Activated naive CD4-positive, alpha-beta T cell (primary cell): Measurements from ENCODE around the gene STK16.

Experiments used
- DNase-seq, 4 experiments: peaks; one replicate each; lab custom pipeline; 2025; lab: John Stamatoyannopoulos, UW

The STK16 gene

GRCh38 chr2:219289195-219289536 is 43.9 kb downstream of the STK16 start:
- DNase-seq, result no peak

GRCh38 chr2:219289537-219290361 is 44.5 kb downstream of the STK16 start:
- DNase-seq, result no peak

DNA sequence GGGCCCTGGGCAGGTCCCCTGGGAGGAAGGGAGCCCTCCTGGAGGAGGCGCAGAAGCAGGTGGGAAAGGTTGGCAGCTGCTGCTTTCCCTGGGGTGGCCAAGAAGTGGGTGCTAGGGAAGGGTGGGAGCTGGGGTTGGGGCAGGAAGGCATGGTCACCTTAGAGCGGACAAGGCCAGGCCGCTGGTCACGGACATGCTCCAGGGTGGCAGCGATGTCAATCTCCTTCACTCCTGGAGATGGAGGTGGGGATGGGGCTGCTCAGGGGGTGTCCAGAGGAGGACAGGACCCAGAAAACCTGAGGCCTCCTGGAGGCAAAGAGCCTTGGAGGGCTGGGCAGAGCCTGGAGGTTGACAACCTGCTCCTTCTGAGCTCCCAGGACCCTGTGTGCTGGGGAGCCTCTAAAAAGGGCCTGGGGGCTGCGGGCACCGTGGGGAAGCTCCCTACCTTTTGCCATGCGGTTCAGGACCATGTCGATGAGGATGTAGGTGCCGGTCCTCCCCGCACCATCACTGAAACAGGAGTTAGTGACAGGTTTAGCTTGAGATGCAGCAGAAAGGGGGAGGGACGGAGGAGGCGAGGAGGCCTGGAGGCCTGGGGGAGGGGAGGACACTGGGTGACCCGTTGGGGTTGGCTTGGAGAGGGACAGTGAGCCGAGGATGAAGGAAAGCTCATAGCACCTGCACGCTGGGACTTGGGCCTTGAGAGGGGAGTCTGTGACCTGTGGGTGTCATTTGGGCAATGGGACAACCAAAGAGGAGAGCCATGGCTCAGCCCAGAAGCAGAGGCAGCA is 45.3 kb downstream of the STK16 start:
- DNase-seq, result no peak

DNA sequence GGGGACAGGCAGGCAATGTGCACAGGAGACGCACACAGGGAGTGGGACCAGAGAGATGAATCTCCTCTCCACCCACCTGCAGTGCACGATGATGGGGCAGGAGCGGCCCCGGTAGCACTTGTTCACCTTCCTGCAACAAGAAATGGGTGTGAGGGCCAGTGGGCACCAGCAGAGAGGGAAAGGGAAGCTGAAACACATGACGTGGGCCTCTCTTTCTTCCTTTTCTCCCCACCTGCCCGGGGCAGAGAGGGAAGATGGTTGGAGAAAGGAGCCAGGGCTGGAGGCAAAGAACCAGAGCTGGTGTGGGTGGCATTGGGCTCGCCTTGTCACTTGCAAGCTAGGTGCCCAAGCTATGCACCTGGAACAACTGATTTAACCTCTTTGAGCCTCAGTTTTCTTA is 46.1 kb downstream of the STK16 start:
- DNase-seq, result no peak

GRCh38 chr2:219291910-219292490 is 46.7 kb downstream of the STK16 start:
- DNase-seq, result no peak

GRCh38 chr2:219292616-219293015 is 47.3 kb downstream of the STK16 start:
- no peak for DNase-seq

DNA sequence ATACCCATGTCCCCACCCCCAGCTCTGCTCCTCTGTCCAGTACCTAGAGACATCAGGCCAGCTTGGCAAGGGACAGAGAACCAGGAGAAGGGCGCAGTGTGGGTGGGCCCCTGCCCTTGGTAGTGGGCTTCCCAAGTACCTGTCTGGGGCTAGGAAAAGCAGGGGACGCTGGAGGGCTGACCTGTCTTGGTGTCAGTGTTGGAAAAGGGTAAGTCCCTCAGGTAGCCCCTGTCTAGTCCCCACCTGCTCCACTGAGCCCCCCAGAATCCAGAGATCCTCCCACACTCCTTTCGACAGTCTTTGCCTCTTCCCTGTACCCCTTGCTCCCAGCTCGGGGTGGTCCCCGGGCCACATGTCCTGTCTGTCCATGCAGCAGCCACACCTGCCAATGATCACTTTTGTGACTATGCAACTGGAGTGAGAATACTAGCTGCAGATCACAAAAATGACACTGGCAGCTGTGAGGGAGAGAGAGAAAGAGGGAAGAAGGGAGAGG is 48.5 kb downstream of the STK16 start:
- DNase-seq, result no peak

DNA sequence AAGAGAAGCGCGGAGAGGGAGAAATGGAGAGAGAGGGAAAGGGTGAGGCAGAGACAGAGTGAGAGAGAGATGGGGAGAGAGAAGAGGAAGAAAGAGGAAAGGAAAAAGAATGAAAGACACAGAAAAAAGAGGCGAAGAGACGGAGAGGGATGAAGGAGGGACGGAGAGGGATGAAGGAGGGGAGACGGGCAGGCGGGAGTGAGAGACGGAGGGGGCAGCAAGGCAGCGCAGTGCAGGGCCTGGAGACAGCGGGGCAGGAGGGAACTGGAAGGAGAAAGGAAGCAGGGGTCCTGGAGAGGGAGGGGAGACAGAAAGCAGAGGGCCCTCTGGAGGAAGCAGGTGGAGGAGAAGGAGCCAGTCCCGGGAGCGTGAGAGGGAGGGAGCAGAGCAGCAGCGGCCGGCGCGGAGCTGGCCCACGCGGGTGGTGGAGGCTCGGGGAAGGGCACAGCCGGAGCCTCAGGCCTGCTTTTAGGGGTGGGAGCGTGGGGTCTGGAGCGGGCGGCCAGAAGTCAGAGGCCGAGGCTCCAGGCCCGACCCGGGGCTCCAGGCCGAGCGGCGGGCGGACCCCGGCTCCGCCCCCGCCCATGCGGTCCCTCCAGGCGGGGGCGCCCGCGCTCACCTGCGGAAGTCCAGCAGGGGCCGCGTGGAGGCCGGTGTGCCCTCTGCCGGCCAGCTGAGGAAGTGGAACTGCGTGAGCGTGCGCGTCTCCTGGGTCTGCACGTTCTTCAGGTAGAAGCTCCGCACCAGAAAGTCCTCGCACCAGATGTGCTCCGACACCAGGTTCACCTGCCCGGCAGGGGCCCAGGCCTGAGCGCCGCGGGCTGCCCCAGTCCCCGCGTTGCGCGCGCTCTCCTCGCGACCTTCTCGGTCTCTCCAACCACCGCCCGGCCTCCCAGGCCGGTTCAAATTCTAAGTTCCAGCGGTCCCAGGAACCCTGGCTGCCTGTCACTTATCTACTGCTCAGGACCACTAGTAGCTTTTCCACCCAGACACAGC is 49.4 kb downstream of the STK16 start:
- DNase-seq, result peak; percentile 71 to 87 (median 75)

GRCh38 chr2:219296142-219296541 is 50.9 kb downstream of the STK16 start:
- no peak for DNase-seq

DNA sequence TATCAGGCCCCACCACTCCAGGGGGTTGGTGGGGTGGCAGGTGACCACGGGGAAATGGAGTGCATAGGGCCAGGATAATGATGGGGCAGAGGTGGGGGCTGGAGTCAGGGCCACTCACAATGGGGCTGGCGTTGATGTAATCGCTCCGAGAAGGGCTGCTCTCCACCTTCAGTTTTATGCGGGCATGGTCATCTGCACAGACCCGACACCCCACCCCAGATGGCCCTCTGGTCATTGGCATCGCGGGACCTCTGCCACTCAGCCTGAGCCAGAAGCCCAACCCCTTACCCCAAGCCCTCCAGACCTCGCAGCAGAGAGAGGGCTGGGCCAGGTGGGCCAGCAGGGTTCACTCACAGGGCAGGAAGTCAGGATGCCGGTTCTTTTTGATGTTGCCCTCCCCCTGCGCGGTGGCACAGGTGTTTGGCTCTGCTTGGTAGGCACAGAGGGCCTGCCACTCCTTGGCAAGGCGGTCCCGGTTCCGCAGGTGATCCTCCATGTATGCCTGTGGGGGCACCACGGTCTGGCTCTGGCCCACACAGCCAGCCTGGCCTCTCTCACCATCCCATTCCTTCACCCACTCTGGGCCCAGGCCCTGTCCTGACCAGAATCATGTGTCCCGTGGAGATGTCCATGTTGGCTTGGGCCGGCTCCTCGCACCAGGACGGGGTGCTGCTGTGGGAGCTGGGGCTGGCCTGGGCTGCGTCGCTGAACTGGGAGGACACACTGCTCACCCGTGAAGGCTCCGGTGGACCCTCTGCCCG is 51.5 kb downstream of the STK16 start:
- DNase-seq, result no peak

DNA sequence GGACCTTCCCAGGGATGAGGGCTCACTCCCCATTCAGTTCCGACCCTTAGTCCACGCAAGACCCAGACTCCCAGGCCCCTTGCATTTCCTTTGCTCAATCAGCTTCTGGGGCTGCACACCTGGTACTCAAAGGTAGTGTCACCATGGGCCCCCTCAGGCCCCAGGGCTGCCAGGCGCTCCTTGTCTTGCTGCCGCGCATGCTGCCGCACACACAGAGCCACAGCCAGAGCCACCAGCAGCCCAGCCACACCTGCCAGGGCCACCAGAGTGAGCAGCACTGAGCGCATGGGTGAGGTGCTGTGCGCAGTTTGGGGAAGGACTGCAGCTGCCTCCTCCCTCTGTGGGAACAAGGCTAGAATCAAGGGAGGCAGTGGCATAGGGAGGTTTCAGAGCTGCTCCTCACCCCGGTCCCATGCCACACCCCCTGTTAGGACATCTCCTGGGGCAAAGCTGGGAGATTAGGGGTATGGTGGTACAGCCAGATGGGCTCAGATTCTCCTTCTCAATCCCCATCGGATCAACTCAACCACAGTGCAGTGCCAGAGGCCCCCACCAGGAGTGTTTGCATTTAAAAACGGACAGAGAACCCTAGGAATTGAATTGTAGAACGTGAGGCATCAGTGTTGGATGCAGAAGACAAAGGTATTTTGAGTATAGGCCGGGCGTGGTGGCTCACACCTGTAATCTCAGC is 52.6 kb downstream of the STK16 start:
- DNase-seq, result no peak

- DNase-seq, result peak; percentile 80 to 94 (median 82)
These were observed 53.6 kb downstream of the STK16 start for GRCh38 chr2:219298759-219299371.

DNA sequence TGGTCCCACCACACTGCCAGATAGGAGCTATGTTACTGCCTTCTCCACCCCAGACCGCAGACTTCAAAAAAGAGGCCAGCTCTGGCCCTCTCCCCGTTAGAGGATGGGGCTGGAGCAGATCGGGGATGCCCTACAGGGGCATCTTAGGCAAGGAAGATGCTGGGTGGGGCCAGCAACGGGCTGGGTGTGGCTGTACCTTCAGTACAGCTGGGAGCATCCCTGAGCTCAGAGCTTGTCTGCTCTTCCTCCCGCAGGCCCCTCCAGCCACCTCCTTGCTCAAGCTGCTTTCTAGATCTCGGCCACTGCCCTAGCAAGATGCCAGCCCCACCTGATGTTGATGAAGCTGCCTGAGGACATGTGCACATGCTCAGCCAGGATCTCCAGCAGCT is 54.1 kb downstream of the STK16 start:
- DNase-seq, result no peak
